PC-3 (cell line): ENCODE results near the gene DHX30.

Experiments used
- CTCF ChIP-seq: fragments of 300-600 bp; sonication (generic); conservative IDR thresholded peaks from 2 replicates; pipeline ENCODE4 v1.5.1; 2017; ENCODE audit warnings: antibody characterized with exemption, low read depth, mild to moderate bottlenecking, low read length
- EZH2 ChIP-seq: fragments of 300-600 bp; sonication (generic); IDR thresholded peaks from one replicate; pipeline ENCODE4 v1.6.1; 2017; ENCODE audit warnings: antibody characterized with exemption, mild to moderate bottlenecking, low read length; ENCODE audit not compliant: unreplicated experiment
- EZH2phosphoT487 ChIP-seq: fragments of 300-600 bp; sonication (generic); IDR thresholded peaks from 2 replicates; pipeline ENCODE4 v1.6.1; 2018; ENCODE audit warnings: mild to moderate bottlenecking, antibody characterized with exemption, low read length, borderline replicate concordance

GRCh38 chr3:47877290-47877689, 74.4 kb downstream of the DHX30 start:
- no peak for TF ChIP-seq CTCF
- no peak for TF ChIP-seq EZH2
- no peak for TF ChIP-seq EZH2phosphoT487
